ENCODE measurements around the gene MCTP1. TPM values are rescaled to one million over a fixed set of nuclear protein-coding genes. Genes with fewer than 3 reads are reported as not detected.

Gene MCTP1
- total and polyA plus RNA-seq, 3 experiments from 2014 or later = 0.51 to 0.92 (median 0.55) TPM

DNA sequence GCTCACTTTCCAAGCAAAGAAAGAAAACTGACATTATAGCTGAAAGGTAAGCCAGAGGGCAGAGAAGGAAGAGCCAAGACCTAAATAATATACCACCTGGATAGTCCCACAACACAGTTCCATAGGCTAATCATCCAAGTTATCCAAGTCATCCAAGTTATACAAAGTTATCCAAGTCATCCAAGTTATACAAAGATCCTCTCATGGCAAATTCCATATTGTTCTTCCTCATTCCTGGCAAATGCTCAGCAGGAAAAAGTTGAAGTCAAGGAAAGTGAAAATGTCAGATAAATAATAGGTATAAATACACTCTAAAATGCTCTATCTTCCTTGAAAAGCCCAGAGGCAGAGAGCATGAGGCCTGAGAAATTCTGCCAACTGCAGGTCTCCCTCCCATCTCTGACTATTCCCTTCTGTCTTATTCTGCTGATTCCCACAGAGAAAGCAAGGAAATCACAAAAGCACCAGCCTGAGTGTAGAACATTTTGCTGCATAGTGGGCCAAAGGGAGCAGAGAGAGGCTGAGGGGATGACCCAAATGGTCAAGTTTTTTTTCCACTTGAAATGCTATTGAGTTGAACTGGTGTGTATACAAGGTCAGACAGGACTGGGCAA is 12.5 kb downstream of the MCTP1 start:
- Mint-ChIP-seq H3K27me3 (peaks cover 12 to 13% of the 10 kb centered on the region in 2 donors), H3K9me3 (peaks cover 0 to 3% (median 1%) of the 10 kb centered on the region in 5 donors), H3K27ac (no peak overlapping the region), H3K4me1 (no peaks in the 10 kb centered on the region), H3K4me3 (no peak overlapping the region), H3K36me3 (no peaks in the 10 kb centered on the region)
- H3K9me3 ChIP-seq (ENCODE audit: low read length) = no peaks in the 10 kb centered on the region
- no peaks in the 10 kb centered on the region for H3K27me3 ChIP-seq (ENCODE audit: insufficient read depth, low read length, poor library complexity, severe bottlenecking)
- no peaks in the 10 kb centered on the region for H3K36me3 ChIP-seq (ENCODE audit: insufficient read depth, low read length)
- POLR2A ChIA-PET = no interaction called here
- H3K4me3 ChIP-seq (ENCODE audit: low read length) = no peak overlapping the region
- no peak for DNase-seq
- H3K27ac ChIP-seq (ENCODE audit: low read depth, low read length) = no peak overlapping the region
- H3K4me1 ChIP-seq (ENCODE audit: insufficient read depth, low read length) = no peaks in the 10 kb centered on the region
- CTCF ChIA-PET = no interaction called here

DNA sequence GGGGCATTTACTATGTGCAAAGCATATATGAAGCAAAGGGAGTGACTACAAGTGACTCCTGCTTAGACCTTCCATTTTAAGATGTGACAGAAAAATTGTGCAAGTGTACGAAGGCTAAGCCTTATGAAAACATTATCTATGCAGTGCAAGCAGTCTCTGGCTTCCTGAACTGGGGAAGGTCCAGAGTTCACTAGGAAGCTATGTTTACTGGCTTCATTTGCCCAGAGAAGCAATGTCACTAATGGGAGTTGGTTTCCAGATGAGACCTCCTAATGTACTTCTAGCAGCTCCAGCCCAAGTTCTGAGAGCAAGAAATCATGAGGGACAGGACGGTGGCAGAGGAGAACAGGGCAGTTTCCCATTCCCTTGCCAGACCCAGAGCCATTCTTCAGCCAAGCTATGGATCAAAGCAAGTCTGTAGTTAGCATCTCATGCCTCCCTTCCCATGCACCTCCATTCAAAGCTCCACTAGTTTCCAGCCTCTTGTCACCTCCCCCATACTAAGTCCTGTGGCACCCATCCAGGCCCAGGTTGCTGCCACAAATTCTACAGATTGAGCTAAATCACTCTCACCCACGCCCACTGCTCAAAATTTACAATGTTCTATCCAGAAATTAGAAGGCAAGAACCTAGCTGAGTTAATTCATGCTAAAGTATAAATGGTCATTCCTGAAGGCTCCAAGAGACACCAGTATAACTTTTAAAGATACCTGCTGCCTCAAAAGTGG is 21.8 kb downstream of the MCTP1 start:
- CTCF ChIA-PET = no interaction called here

DNA sequence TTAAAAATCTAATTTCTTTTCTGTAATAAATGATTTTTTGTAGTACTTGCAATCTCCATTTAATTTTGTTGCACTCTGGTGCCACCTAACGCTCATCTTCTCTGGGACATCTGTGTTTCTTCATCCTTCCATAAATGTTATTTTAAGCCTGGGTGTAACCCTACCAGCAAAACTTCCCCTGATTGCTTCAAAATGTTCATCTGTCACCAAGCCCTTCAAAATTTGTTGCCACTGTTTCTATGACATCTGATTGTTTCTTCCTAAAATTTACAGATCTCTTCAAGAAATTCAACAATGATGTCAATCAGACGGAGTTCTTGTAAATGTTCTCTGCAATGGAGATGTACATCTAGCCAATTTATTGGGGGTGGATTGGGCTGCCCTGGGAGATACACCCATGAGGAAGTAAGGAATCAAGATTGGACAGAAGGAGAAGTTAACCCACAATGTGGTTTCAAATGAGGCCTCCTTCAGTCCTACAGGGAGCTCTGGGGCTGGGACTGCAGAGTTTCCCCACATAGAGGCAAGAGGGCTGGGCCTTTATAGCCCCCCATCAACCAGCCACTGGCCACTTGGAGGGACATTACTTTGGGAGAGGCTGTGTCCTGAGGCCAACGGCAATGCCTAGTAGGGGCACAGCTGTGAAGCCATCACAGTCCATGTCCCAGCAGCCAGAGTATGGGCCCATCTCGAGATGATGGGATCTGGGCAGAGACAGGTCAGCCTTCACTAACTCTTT is 23.3 kb downstream of the MCTP1 start:
- Histone ChIP-seq H3K27me3 (ENCODE audit: insufficient read depth, low read length, poor library complexity, severe bottlenecking) (no peaks in the 10 kb centered on the region), H3K4me1 (ENCODE audit: insufficient read depth, low read length) (no peaks in the 10 kb centered on the region), H3K9me3 (ENCODE audit: low read length) (no peaks in the 10 kb centered on the region), H3K27ac (ENCODE audit: low read depth, low read length) (no peak overlapping the region), H3K4me3 (ENCODE audit: low read length) (no peak overlapping the region), H3K36me3 (ENCODE audit: insufficient read depth, low read length) (no peaks in the 10 kb centered on the region)
- POLR2A ChIA-PET = no interaction called here
- H3K27ac Mint-ChIP-seq = no peak overlapping the region
- no peaks in the 10 kb centered on the region for H3K4me1 Mint-ChIP-seq
- DNase-seq = no peak
- no peaks in the 10 kb centered on the region for H3K9me3 Mint-ChIP-seq
- no peak overlapping the region for H3K4me3 Mint-ChIP-seq
- no peaks in the 10 kb centered on the region for H3K36me3 Mint-ChIP-seq
- peaks cover 0 to 4% of the 10 kb centered on the region in 2 donors for H3K27me3 Mint-ChIP-seq
- CTCF ChIA-PET = no interaction called here

More for the DNA sequence above, 21.8 kb downstream of the MCTP1 start:
- no peaks in the 10 kb centered on the region for H3K36me3 Mint-ChIP-seq
- H3K27ac ChIP-seq (ENCODE audit: low read depth, low read length) = no peak overlapping the region
- no peak for DNase-seq
- H3K4me1 ChIP-seq (ENCODE audit: insufficient read depth, low read length) = no peaks in the 10 kb centered on the region
- H3K27ac Mint-ChIP-seq = peak overlapping the region in 1 of 8 donors; percentile 55
- no peaks in the 10 kb centered on the region for H3K36me3 ChIP-seq (ENCODE audit: insufficient read depth, low read length)
- POLR2A ChIA-PET = no interaction called here
- H3K4me3 ChIP-seq (ENCODE audit: low read length) = no peak overlapping the region
- H3K9me3 ChIP-seq (ENCODE audit: low read length) = no peaks in the 10 kb centered on the region
- H3K27me3 ChIP-seq (ENCODE audit: insufficient read depth, low read length, poor library complexity, severe bottlenecking) = no peaks in the 10 kb centered on the region
- peaks cover 0 to 1% (median 0%) of the 10 kb centered on the region in 5 donors for H3K9me3 Mint-ChIP-seq
- H3K4me1 Mint-ChIP-seq = no peaks in the 10 kb centered on the region
- H3K27me3 Mint-ChIP-seq = peaks cover 0 to 10% of the 10 kb centered on the region in 2 donors
- no peak overlapping the region for H3K4me3 Mint-ChIP-seq

GRCh38 chr5:95256991-95257390 is 27.9 kb downstream of the MCTP1 start:
- CTCF ChIA-PET = no interaction called here
- H3K9me3 Mint-ChIP-seq = no peaks in the 10 kb centered on the region
- peaks cover 4 to 7% of the 10 kb centered on the region in 2 donors for H3K27me3 Mint-ChIP-seq

GRCh38 chr5:95256446-95256845 is 28.4 kb downstream of the MCTP1 start:
- H3K4me1 ChIP-seq (ENCODE audit: insufficient read depth, low read length) = no peaks in the 10 kb centered on the region

More at GRCh38 chr5:95256991-95257390, 27.9 kb downstream of the MCTP1 start:
- Mint-ChIP-seq H3K36me3 (no peaks in the 10 kb centered on the region), H3K4me3 (no peak overlapping the region), H3K27ac (no peak overlapping the region), H3K4me1 (no peaks in the 10 kb centered on the region)
- Histone ChIP-seq H3K4me3 (ENCODE audit: low read length) (no peak overlapping the region), H3K27me3 (ENCODE audit: insufficient read depth, low read length, poor library complexity, severe bottlenecking) (no peaks in the 10 kb centered on the region), H3K9me3 (ENCODE audit: low read length) (no peaks in the 10 kb centered on the region), H3K36me3 (ENCODE audit: insufficient read depth, low read length) (no peaks in the 10 kb centered on the region), H3K4me1 (ENCODE audit: insufficient read depth, low read length) (no peaks in the 10 kb centered on the region), H3K27ac (ENCODE audit: low read depth, low read length) (no peak overlapping the region)
- POLR2A ChIA-PET = no interaction called here
- no peak for DNase-seq

GRCh38 chr5:95252801-95253200 is 32.1 kb downstream of the MCTP1 start:
- Mint-ChIP-seq H3K4me1 (no peaks in the 10 kb centered on the region), H3K4me3 (no peak overlapping the region), H3K9me3 (peaks cover 0 to 3% (median 2%) of the 10 kb centered on the region in 5 donors), H3K36me3 (no peaks in the 10 kb centered on the region), H3K27ac (no peak overlapping the region), H3K27me3 (peaks cover 0 to 7% of the 10 kb centered on the region in 2 donors)
- Histone ChIP-seq H3K4me3 (ENCODE audit: low read length) (no peak overlapping the region), H3K27me3 (ENCODE audit: insufficient read depth, low read length, poor library complexity, severe bottlenecking) (no peaks in the 10 kb centered on the region), H3K27ac (ENCODE audit: low read depth, low read length) (no peak overlapping the region), H3K36me3 (ENCODE audit: insufficient read depth, low read length) (no peaks in the 10 kb centered on the region), H3K9me3 (ENCODE audit: low read length) (no peaks in the 10 kb centered on the region), H3K4me1 (ENCODE audit: insufficient read depth, low read length) (no peaks in the 10 kb centered on the region)
- ChIA-PET POLR2A (no interaction called here), CTCF (no interaction called here)
- DNase-seq = no peak

More at GRCh38 chr5:95256446-95256845, 28.4 kb downstream of the MCTP1 start:
- CTCF ChIA-PET = no interaction called here
- Histone ChIP-seq H3K9me3 (ENCODE audit: low read length) (no peaks in the 10 kb centered on the region), H3K27ac (ENCODE audit: low read depth, low read length) (no peak overlapping the region), H3K36me3 (ENCODE audit: insufficient read depth, low read length) (no peaks in the 10 kb centered on the region), H3K27me3 (ENCODE audit: insufficient read depth, low read length, poor library complexity, severe bottlenecking) (no peaks in the 10 kb centered on the region), H3K4me3 (ENCODE audit: low read length) (no peak overlapping the region)
- DNase-seq = no peak
- Mint-ChIP-seq H3K4me3 (no peak overlapping the region), H3K36me3 (no peaks in the 10 kb centered on the region), H3K27ac (no peak overlapping the region), H3K27me3 (peaks cover 2 to 7% of the 10 kb centered on the region in 2 donors), H3K9me3 (no peaks in the 10 kb centered on the region), H3K4me1 (no peaks in the 10 kb centered on the region)
- POLR2A ChIA-PET = no interaction called here

GRCh38 chr5:95251185-95251584 is 33.7 kb downstream of the MCTP1 start:
- Mint-ChIP-seq H3K27me3 (peaks cover 0 to 5% of the 10 kb centered on the region in 2 donors), H3K4me3 (no peak overlapping the region), H3K4me1 (no peaks in the 10 kb centered on the region), H3K36me3 (no peaks in the 10 kb centered on the region), H3K9me3 (peaks cover 0 to 4% (median 3%) of the 10 kb centered on the region in 5 donors), H3K27ac (no peak overlapping the region)
- Histone ChIP-seq H3K27ac (ENCODE audit: low read depth, low read length) (no peak overlapping the region), H3K4me1 (ENCODE audit: insufficient read depth, low read length) (no peaks in the 10 kb centered on the region), H3K27me3 (ENCODE audit: insufficient read depth, low read length, poor library complexity, severe bottlenecking) (no peaks in the 10 kb centered on the region), H3K36me3 (ENCODE audit: insufficient read depth, low read length) (no peaks in the 10 kb centered on the region), H3K9me3 (ENCODE audit: low read length) (no peaks in the 10 kb centered on the region), H3K4me3 (ENCODE audit: low read length) (no peak overlapping the region)
- ChIA-PET CTCF (no interaction called here), POLR2A (no interaction called here)
- DNase-seq = no peak

DNA sequence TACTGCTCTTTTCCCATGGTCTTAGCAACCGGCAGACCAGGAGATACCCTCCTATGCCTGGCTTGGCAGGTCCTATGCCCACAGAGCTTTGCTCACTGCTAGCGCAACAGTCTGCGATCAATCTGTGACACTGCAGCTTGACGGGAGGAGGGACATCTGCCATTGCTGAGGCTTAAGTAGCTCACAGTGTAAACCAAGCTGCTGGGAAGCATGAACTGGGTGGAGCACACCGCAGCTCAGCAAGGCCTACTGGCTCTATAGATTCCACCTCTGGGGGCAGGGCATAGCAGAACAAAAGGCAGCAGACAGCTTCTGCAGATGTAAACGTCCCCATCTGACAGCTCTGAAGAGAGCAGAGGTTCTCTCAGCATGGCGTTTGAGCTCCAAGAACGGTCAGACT is 40.4 kb downstream of the MCTP1 start:
- Histone ChIP-seq H3K27me3 (ENCODE audit: insufficient read depth, low read length, poor library complexity, severe bottlenecking) (no peaks in the 10 kb centered on the region), H3K4me3 (ENCODE audit: low read length) (no peak overlapping the region), H3K27ac (ENCODE audit: low read depth, low read length) (no peak overlapping the region), H3K9me3 (ENCODE audit: low read length) (no peaks in the 10 kb centered on the region), H3K4me1 (ENCODE audit: insufficient read depth, low read length) (no peaks in the 10 kb centered on the region), H3K36me3 (ENCODE audit: insufficient read depth, low read length) (no peaks in the 10 kb centered on the region)
- Mint-ChIP-seq H3K27ac (no peak overlapping the region), H3K36me3 (no peaks in the 10 kb centered on the region), H3K27me3 (peaks cover 0 to 2% of the 10 kb centered on the region in 2 donors), H3K4me3 (no peak overlapping the region), H3K9me3 (peaks cover 0 to 8% (median 4%) of the 10 kb centered on the region in 5 donors), H3K4me1 (no peaks in the 10 kb centered on the region)
- DNase-seq = no peak
- ChIA-PET CTCF (no interaction called here), POLR2A (no interaction called here)

Measured in CD8-positive, alpha-beta memory T cell (primary cell).